IMR-90 (cell line): Measurements from ENCODE around the gene RHBDD1. TPM values are rescaled to one million over a fixed set of nuclear protein-coding genes. Genes with fewer than 3 reads are reported as not detected.

Source experiments
- ATAC-seq: fragments of 200-7000 bp; cut with Tn5 transposase; 2 replicates; pipeline ENCODE4 v1.9.1; 2020; ENCODE audit warnings: low read depth, mild to moderate bottlenecking, moderate library complexity
- BruUV-seq: library from RNA; stranded (reverse); fragments of 400-500 nt; replicated peaks from 2 replicates; lab custom pipeline; 2021; lab: Mats Ljungman, UMichigan
- CTCF ChIA-PET: fragments of 300-600 bp; formaldehyde crosslinking; extraction: SDS; loops from one replicate; lab custom pipeline; 2021; ENCODE audit warnings: antibody characterized with exemption; lab: Yijun Ruan, JAX
- POLR2A ChIA-PET: fragments of 300-600 bp; sonication (Branson Sonifier 250); formaldehyde crosslinking; loops from one replicate; lab custom pipeline; 2022; ENCODE audit warnings: antibody characterized with exemption; ENCODE audit not compliant: unreplicated experiment; lab: Charles Lee
- DNase-seq: peaks from one replicate; pipeline ENCODE4 v3.0.0; 2013
- H2AFZ ChIP-seq: replicated peaks from 2 replicates; pipeline ENCODE3; 2013; ENCODE audit warnings: low read length, mild to moderate bottlenecking; ENCODE audit not compliant: poor library complexity
- H2AK5ac ChIP-seq: 2 replicates; pipeline ENCODE4 v1.6.1; 2013; ENCODE audit warnings: low read depth, low read length, inconsistent platforms
- H2AK9ac ChIP-seq: replicated peaks from 2 replicates; pipeline ENCODE3; 2013; ENCODE audit warnings: mild to moderate bottlenecking, low read depth, low read length, moderate library complexity; ENCODE audit not compliant: poor library complexity
- H2BK120ac ChIP-seq: 2 replicates; pipeline ENCODE4 v1.6.1; 2013; ENCODE audit warnings: low read depth, low read length, inconsistent platforms
- H2BK15ac ChIP-seq: 3 replicates; pipeline ENCODE4 v1.6.1; 2013; ENCODE audit warnings: low read depth, low read length, inconsistent platforms
- H2BK20ac ChIP-seq: 2 replicates; pipeline ENCODE4 v1.6.1; 2013; ENCODE audit warnings: low read depth, mild to moderate bottlenecking, inconsistent platforms, low read length, moderate library complexity
- H2BK5ac ChIP-seq: 2 replicates; pipeline ENCODE4 v1.6.1; 2013; ENCODE audit warnings: mild to moderate bottlenecking, low read depth, low read length, inconsistent platforms; ENCODE audit not compliant: poor library complexity, severe bottlenecking
- H3K14ac ChIP-seq: replicated peaks from 2 replicates; pipeline ENCODE4 v1.6.1; 2013; ENCODE audit warnings: low read depth, low read length, inconsistent platforms
- H3K18ac ChIP-seq: 2 replicates; pipeline ENCODE4 v1.6.1; 2013; ENCODE audit warnings: low read depth, low read length, control low read depth
- H3K23ac ChIP-seq: 2 replicates; pipeline ENCODE4 v1.6.1; 2013; ENCODE audit warnings: low read depth, low read length, inconsistent platforms
- H3K27ac ChIP-seq: 2 replicates; pipeline ENCODE4 v1.5.1; 2013; ENCODE audit warnings: mild to moderate bottlenecking, control low read depth, low read length; ENCODE audit not compliant: insufficient read depth
- H3K27me3 ChIP-seq: 2 replicates; pipeline ENCODE4 v1.6.1; 2013; ENCODE audit warnings: low read length; ENCODE audit not compliant: control insufficient read depth, insufficient read depth
- H3K36me3 ChIP-seq: 2 replicates; pipeline ENCODE4 v1.6.1; 2013; ENCODE audit warnings: low read length, mixed read lengths; ENCODE audit not compliant: control insufficient read depth, insufficient read depth
- H3K4ac ChIP-seq: 2 replicates; pipeline ENCODE4 v1.6.1; 2013; ENCODE audit warnings: low read depth, low read length, inconsistent platforms
- H3K4me1 ChIP-seq: 2 replicates; pipeline ENCODE4 v1.6.1; 2013; ENCODE audit warnings: low read length, mixed read lengths; ENCODE audit not compliant: control insufficient read depth, insufficient read depth
- H3K4me2 ChIP-seq: 2 replicates; pipeline ENCODE4 v1.6.1; 2013; ENCODE audit warnings: low read depth, mild to moderate bottlenecking, control low read depth, low read length, moderate library complexity
- H3K4me3 ChIP-seq: 2 replicates; pipeline ENCODE4 v1.5.1; 2013; ENCODE audit warnings: low read depth, mild to moderate bottlenecking, control low read depth, low read length, moderate library complexity; ENCODE audit not compliant: insufficient read depth
- H3K56ac ChIP-seq: 2 replicates; pipeline ENCODE4 v1.6.1; 2013; ENCODE audit warnings: low read length, inconsistent platforms; ENCODE audit not compliant: insufficient read depth; ENCODE audit errors: extremely low read depth
- H3K79me1 ChIP-seq, 2 experiments: 2 replicates each; pipeline ENCODE4 v1.6.1; 2013; ENCODE audit warnings: low read length in 2 of 2, inconsistent platforms in 1 of 2, low read depth in 1 of 2
- H3K9ac ChIP-seq: 2 replicates; pipeline ENCODE4 v1.6.1; 2013; ENCODE audit warnings: low read depth, low read length, control low read depth
- H3K9me1 ChIP-seq: 2 replicates; pipeline ENCODE4 v1.6.1; 2013; ENCODE audit warnings: low read length, inconsistent platforms; ENCODE audit not compliant: insufficient read depth
- H3K9me3 ChIP-seq: 2 replicates; pipeline ENCODE4 v1.6.1; 2013; ENCODE audit warnings: low read length; ENCODE audit not compliant: control insufficient read depth, insufficient read depth
- H4K20me1 ChIP-seq: 2 replicates; pipeline ENCODE4 v1.6.1; 2013; ENCODE audit warnings: low read length, inconsistent platforms; ENCODE audit not compliant: insufficient read depth
- H4K5ac ChIP-seq: 2 replicates; pipeline ENCODE4 v1.6.1; 2013; ENCODE audit warnings: mild to moderate bottlenecking, low read depth, low read length, control low read depth
- H4K8ac ChIP-seq, 2 experiments: 2 replicates each; pipeline ENCODE4 v1.6.1; 2013; ENCODE audit warnings: low read depth in 2 of 2, low read length in 2 of 2, control low read depth in 1 of 2, inconsistent platforms in 1 of 2
- H4K91ac ChIP-seq: 2 replicates; pipeline ENCODE4 v1.6.1; 2013; ENCODE audit warnings: low read depth, low read length, inconsistent platforms; ENCODE audit not compliant: insufficient read depth
- CTCF ChIP-seq: conservative IDR thresholded peaks from 2 replicates; pipeline ENCODE4 v1.5.1; 2012; ENCODE audit warnings: mild to moderate bottlenecking, low read depth, low read length, improper control_type of control experiment
- ELK1 ChIP-seq: fragments of 150-350 bp; IDR thresholded peaks from 2 replicates; pipeline ENCODE4 v1.6.1; 2016; ENCODE audit warnings: low read depth, mild to moderate bottlenecking, low read length, moderate library complexity, borderline replicate concordance
- POLR2A ChIP-seq: IDR thresholded peaks from 2 replicates; pipeline ENCODE4 v1.6.1; 2012; ENCODE audit warnings: mild to moderate bottlenecking, low read depth, low read length
- RCOR1 ChIP-seq: IDR thresholded peaks from 2 replicates; pipeline ENCODE4 v1.6.1; 2012; ENCODE audit warnings: mild to moderate bottlenecking, low read length, improper control_type of control experiment; ENCODE audit not compliant: insufficient replicate concordance
- WGBS, 2 experiments: methylation state at CpG; one replicate each; pipeline versions ENCODE4 v1.1.5 to v1.1.7; 2013; ENCODE audit warnings: missing lambda C conversion rate in 2 of 2; ENCODE audit not compliant: insufficient read length in 1 of 2; ENCODE audit errors: extremely low coverage in 2 of 2; 5-methylcytosine and 5-hydroxymethylcytosine counted together
- dilution Hi-C: fragments of 300-500 bp; cut with HindIII; formaldehyde crosslinking; loops from one replicate; pipeline ENCODE4 v1.14.3; 2018; ENCODE audit warnings: low sequenced_read_pairs; ENCODE audit not compliant: unreplicated experiment
- in situ Hi-C: fragments of 300-500 bp; cut with MboI; formaldehyde crosslinking; loops from 3 replicates; pipeline ENCODE4 v1.14.3; 2019; ENCODE audit warnings: low sequenced_read_pairs, inconsistent platforms, mixed read lengths
- intact Hi-C: fragments of 100-400 bp; cut with micrococcal nuclease; formaldehyde crosslinking; loops from 2 replicates; pipeline ENCODE4 v1.10.0; 2022
- polyA plus RNA-seq, 3 experiments: library from polyadenylated mRNA; depleted of rRNA; stranded (reverse); fragments of >200 nt; gene quantifications; 2 replicates each; pipeline ENCODE4 v1.2.3, GENCODE V29; 2012; ENCODE audit warnings: low replicate concordance in 1 of 3
- total RNA-seq: library from RNA; depleted of rRNA; stranded (reverse); fragments of >200 nt; gene quantifications from 2 replicates; pipeline ENCODE4 v1.2.3, GENCODE V29; 2012

Gene RHBDD1
- total and polyA plus RNA-seq, 2 of the 4 experiments (the other 2 are of a cell fraction): 9.7 to 14.0 TPM

GRCh38 chr2:226795281-226796011, 40.4 kb upstream of the RHBDD1 start:
- dilution Hi-C loops (no loop called here), in situ Hi-C loops (loop anchor here (5.0 to 25.0 kb wide), 6 partner anchors 141 to 1683 kb away; no protein-coding TSS in a partner anchor), intact Hi-C loops (loop anchor here (1.0 to 10.0 kb wide), 6 partner anchors 69 to 907 kb away; no protein-coding TSS in a partner anchor)
- Histone ChIP-seq H2BK15ac (peak overlapping the region; percentile 70; the same call in 2 of the 3 replicates), H3K27me3 (no peaks in the 10 kb centered on the region), H3K9me1 (peaks cover 5% of the 10 kb centered on the region; the same call in 1 of the 2 replicates), H3K27ac (peak overlapping the region; percentile 97), H3K9ac (peak overlapping the region; percentile 92), H2BK20ac (peak overlapping the region; percentile 73), H3K4me3 (peak overlapping the region; percentile 78), H3K18ac (peak overlapping the region; percentile 95), H3K4me2 (peak overlapping the region; percentile 85), H4K91ac (peak overlapping the region; percentile 91), H4K20me1 (peaks cover 26% of the 10 kb centered on the region), H4K8ac (peak overlapping the region; percentile 82 to 94), H3K14ac (peak overlapping the region; percentile 99), H3K56ac (peak overlapping the region; percentile 91), H3K36me3 (peaks cover 56% of the 10 kb centered on the region), H3K4me1 (peaks cover 3% of the 10 kb centered on the region), H3K79me1 (peaks cover 4 to 6% of the 10 kb centered on the region in 2 experiments; a peak in 3 of 4 replicates), H2AFZ (peak overlapping the region; percentile 64), H3K9me3 (no peaks in the 10 kb centered on the region), H4K5ac (peak overlapping the region; percentile 76), H2BK5ac (peak overlapping the region; percentile 99), H3K23ac (peak overlapping the region; percentile 84), H2AK9ac (peak overlapping the region; percentile 98), H2AK5ac (peak overlapping the region; percentile 28), H3K4ac (peak overlapping the region; percentile 89), H2BK120ac (peak overlapping the region; percentile 86)
- WGBS, 2 experiments: 6% methylated on average over 17 of the region's 26 CpGs; no CpG with 5 or more reads in 1 of the 2 experiments
- ChIA-PET POLR2A (interaction anchor here (0.6 to 1.0 kb wide), 3 partner anchors 30 to 586 kb away, joined by 3 read pairs; no protein-coding TSS in a partner anchor), CTCF (interaction anchor here (0.6 to 1.1 kb wide), 4 partner anchors 31 to 1116 kb away, joined by 3 read pairs; no protein-coding TSS in a partner anchor)
- DNase-seq: peak; percentile 56
- ATAC-seq: no peak
- BruUV-seq: no TSS peak
- TF ChIP-seq POLR2A (peak; percentile 34; the same call in 1 of the 2 replicates), ELK1 (no peak), CTCF (peak; percentile 24; the same call in 1 of the 2 replicates), RCOR1 (no peak)
